GM19455 (cell line): ENCODE data around the gene PDCD11.
"Not testable (repeated sequence)": the region's sequence is repeated elsewhere in the genome, so short reads cannot be mapped to it uniquely, and the experiment has no call there.

ENCODE experiments used
- ATAC-seq: cut with Tn5 transposase; IDR thresholded peaks from one replicate; pipeline ENCODE4 v1.9.1; 2021; ENCODE audit not compliant: unreplicated experiment

The PDCD11 gene

DNA sequence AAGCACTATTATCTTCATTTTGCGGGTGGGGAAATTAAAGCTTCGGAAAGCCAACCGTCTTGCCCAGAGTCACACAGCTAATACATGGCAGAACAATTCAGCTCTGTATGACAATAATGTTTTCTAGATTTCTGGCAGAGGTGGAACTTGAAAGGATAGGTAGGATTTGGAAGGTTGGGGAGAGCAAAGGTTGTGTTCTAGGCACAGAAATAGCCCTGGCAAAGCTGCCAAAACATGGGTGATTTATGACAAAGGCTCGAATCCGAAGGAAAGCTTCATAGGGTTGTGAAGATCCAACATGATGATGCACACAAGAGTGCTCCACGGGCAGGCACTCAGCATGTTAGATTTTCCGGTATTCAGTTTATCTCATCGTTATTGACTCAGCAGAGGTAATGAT lies 19.2 kb downstream of the PDCD11 start:
- ATAC-seq = no peak

DNA sequence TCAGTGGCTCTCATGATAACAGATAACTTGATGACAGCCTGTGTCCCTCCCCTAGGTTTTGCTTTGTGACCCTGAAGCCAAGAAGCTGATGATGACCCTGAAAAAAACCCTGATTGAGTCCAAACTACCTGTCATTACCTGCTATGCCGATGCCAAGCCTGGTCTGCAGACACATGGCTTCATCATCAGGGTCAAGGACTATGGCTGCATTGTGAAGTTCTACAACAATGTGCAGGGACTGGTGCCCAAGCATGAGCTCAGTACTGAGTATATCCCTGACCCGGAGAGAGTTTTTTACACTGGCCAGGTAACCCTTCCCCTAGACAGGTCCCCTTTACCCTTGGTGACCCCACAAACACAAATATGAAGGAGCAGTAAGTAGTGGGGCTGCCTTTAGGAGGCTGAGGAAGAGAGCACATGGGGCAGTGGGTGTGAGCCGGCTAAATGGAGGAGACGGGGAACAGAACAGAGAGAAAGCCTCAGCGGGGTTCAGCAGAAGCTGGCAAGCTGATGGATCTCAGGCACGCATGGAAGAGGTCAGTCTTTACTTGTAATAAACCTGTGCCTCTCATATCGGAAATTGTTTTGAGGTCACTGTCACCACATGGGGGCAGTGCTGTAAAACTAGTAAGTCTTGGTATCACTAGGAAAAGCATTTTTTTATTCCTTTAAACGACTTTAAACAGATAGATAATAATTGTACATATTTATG lies 20.2 kb downstream of the PDCD11 start:
- ATAC-seq = no peak

DNA sequence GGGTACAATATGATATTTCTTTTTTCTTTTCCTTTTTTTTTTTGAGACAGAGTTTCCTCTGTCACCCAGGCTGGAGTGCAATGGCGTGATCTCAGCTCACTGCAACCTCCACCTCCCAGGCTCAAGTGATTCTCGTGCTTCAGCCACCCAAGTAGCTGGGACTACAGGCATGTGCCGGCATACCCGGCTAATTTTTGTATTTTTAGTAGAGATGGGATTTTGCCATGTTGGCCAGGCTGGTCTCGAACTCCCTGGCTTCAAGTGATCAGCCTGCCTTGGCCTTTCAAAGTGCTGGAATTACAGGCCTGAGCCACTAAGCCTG lies 20.7 kb downstream of the PDCD11 start:
- ATAC-seq = not testable (repeated sequence)

DNA sequence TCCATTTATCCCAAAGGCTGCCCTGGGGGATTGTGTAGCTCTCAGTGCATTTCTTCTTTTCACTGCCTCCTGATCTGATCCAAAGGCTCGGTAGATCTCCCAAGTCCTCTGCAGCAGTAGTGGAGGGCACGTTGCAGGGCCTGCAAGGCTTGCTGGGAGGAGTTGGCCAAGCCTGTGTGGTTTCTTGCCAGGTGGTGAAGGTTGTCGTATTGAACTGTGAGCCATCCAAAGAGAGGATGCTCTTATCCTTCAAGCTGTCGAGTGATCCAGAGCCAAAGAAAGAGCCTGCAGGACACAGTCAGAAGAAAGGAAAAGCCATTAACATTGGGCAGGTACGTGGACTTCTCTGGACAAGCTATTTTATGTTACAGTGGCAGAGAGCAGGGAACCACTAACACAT lies 21.2 kb downstream of the PDCD11 start:
- no peak for ATAC-seq

DNA sequence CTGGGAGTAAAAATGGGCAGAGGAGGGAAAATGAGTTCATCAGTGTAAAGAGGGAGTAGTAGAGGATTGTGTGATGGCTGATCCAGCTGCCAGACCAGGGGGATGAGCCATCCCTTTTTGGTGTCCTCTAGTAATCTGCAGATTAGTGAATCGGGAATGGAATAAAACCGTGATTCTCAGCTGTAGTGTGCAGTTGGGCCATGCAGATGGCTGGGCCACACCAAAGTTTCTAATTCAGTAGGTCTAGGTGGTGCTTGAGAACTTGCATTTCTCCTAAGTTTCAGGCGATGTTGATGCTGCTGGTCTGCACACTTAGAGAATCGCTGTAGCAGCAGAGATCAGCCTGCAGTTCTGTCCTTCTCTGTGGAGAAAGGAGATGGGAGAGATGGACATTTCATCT lies 22.7 kb downstream of the PDCD11 start:
- no peak for ATAC-seq

DNA sequence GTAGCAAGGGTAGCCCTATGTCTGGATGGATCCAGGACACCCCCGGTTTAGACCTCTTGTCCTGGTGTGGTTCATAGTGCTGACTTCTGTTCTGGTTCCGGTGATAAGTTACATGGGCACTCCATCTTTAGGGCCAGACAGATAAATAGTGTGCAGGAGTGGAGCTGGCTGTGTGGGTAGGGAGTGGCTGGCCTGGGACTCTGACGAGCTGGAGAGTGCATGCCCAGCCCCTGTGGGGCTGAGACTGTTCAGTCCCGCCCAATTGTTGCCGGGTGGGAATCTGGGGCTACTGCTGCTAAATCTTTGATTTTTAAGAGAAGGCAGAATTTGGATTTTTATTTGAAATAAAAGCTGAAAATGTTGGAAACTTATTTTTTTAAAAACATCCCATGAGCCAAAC lies 27.3 kb downstream of the PDCD11 start:
- no peak for ATAC-seq

DNA sequence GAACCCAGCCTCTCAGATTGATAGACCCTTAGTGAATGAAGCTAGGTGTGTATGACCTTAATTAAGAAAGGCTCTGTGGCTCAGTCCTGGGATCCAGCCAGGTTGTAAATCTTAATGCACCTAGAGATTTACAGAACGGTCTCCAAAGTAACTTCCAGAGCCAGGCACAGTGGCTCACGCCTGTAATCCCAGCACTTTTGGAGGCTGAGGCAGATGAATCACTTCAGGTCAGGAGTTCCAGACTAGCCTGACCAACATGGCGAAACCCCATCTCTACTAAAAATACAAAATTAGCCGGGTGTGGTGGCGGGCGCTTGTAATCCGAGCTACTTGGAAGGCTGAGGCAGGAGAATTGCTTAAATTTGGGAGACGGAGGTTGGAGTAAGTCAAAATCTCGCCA lies 31.4 kb downstream of the PDCD11 start:
- ATAC-seq = no peak

DNA sequence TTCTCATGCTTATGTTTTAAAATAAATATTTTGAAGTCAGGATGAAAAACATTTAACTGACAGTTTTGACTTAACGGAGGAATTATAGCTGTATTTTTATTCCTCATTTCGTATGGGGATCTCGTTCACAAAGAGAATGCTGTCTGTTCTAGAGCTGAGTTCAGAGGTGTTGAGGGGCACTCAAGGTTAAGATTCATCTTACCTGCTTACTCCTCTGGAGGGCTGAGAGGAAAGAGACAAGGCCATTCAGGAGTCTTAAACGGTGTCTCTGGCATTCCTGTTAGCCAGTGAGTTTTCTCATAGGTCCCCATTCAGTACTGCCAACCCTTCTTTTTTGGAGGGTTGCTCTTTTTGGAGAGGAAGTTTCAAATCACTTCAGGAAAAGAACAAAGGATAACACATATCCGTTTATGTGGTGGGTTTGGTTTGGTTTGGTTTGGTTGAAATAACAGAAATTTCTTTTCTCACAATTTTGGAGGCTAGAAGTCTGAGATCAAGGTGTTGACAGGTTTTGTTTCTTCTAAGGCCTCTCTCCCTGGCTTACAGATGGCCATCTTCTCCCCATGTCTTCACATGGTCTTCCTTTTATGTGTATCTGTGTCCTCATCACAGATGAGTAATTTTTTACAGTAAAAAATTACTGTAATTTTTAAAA lies 32.7 kb downstream of the PDCD11 start:
- no peak for ATAC-seq

DNA sequence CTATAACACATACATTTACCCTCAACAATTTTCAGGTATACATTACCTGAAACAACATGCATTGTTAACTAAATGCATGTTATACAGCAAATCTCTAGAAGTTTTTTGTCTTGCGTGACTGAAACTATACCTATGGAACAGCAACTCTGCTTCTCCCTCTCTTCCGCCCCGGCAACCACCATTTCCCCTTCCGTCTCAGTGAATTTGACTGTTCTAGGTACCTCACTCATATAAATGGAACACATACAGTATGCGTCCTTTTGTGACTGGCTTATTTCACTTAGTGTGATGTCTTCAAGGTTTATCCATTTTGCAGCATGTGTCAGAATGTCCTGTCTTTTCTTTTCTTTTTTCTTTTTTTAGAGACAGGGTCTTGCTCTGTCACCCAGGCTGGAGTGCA lies 33.2 kb downstream of the PDCD11 start:
- ATAC-seq = no peak

DNA sequence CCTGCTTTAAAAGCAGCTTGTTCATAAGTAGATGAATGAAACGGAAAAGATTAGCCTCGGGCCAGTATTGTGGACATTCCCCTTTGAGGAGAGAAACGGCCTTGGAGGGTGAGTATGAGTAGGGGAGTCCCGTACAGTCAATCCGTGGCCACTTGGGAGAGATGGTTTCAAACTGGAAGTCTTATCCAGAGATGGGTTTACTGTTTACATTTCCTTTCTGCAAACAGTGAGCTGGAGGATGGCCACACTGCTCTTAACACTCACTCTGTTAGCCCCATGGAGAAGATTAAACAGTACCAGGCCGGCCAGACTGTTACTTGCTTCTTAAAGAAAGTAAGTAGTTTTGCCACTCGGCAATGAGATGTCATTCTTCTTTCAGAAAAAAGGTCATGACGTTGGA lies 35.5 kb downstream of the PDCD11 start:
- ATAC-seq = no peak

DNA sequence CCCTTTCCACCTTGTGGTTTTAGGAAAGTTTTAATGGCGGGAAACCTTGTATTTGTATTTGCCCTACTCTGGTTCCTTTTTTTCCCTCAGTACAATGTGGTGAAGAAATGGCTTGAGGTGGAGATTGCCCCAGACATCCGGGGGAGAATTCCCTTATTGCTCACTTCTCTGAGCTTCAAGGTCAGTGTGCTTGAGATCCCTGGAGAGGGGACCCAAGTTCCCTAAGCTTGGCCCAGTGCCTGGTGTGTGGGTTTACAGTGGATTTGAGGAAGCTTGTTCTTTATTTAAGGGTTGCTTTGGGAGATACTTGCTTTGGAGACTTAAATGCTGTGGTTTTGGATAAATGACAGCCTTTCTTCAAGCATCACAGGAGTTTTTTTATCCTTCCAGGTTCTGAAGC lies 37.4 kb downstream of the PDCD11 start:
- no peak for ATAC-seq

DNA sequence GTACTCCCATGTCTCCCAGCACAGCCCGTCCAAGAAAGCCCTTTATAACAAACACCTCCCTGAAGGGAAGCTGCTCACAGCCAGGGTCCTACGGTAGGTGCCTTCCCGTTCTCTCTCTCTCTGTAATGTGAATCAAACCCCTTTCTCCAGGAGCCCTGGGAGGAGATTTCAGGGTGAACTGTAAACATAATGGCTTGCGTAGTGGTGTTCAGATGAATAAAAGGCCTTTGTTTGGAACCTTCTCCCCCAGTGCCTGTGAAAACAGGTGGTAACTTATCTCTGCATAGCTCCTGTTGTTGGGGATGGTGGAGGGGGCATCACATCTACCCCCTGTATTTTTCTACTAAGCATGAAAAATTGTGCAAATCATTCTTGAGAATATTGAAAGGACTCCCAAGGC lies 43.4 kb downstream of the PDCD11 start:
- ATAC-seq = no peak

DNA sequence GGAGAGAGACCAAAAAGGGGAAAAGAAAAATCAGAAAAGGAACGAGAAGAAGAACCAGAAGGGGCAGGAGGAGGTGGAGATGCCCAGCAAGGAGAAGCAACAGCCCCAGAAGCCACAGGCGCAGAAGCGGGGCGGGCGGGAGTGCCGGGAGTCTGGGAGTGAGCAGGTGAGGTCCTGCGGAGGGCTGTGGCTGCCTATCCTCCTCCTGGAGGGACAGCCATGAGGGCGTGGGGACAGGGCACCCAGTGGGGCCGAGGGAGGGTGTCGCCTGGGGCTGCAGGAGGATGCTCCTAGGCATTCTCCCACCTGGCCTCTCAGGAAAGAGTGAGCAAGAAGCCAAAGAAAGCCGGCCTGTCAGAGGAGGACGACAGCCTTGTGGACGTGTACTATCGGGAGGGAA lies 44.0 kb downstream of the PDCD11 start:
- no peak for ATAC-seq

DNA sequence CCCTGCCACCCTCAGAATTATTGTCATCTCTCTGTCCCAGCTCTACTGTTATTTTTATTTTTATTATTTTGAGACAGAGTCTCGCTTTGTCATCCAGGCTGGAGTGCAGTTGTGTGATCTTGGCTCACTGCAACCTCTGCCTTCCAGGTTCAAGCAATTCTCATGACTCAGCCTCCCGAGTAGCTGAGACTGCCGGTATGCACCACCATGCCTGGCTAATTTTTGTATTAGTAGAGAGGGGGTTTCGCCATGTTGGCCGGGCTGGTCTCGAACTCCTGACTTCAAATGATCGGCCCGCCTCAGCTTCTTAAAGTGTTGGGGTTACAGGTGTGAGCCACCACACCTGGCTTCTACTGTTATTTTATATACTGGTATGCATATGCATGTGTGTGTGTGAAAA lies 44.8 kb downstream of the PDCD11 start:
- ATAC-seq = no peak

DNA sequence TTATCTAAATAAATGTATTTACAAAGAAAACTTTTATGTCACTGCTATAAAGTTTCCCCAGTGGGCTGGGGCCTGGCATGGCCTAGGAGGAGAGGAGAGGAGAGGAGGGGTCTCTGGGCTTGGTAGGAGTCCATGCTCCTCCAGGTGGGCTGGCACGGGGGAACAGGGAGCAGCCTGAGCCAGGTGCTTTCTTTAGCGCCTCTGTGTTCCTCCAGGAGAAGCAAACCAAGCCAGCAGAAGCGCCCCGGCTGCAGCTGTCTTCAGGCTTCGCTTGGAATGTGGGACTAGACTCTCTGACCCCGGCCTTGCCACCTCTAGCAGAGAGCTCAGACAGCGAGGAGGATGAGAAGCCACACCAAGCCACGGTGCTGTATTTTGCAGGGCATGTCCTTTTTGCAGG lies 45.2 kb downstream of the PDCD11 start:
- no peak for ATAC-seq

DNA sequence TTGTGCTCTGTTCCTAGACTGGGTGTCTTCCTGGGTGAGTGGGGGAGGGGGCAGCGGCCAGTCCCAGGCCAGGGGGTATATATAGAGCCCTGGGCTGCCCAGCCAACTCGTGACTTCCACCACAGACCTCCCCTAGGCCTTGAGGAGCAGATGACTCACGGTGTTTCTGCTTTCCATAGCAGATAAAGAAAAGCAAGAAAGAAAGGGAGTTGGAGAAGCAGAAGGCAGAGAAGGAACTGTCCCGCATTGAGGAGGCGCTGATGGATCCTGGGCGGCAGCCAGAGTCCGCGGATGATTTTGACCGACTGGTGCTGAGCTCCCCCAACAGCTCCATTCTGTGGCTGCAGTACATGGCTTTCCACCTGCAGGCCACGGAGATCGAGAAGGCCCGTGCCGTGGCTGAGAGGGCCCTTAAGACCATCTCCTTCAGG lies 45.6 kb downstream of the PDCD11 start:
- no peak for ATAC-seq

DNA sequence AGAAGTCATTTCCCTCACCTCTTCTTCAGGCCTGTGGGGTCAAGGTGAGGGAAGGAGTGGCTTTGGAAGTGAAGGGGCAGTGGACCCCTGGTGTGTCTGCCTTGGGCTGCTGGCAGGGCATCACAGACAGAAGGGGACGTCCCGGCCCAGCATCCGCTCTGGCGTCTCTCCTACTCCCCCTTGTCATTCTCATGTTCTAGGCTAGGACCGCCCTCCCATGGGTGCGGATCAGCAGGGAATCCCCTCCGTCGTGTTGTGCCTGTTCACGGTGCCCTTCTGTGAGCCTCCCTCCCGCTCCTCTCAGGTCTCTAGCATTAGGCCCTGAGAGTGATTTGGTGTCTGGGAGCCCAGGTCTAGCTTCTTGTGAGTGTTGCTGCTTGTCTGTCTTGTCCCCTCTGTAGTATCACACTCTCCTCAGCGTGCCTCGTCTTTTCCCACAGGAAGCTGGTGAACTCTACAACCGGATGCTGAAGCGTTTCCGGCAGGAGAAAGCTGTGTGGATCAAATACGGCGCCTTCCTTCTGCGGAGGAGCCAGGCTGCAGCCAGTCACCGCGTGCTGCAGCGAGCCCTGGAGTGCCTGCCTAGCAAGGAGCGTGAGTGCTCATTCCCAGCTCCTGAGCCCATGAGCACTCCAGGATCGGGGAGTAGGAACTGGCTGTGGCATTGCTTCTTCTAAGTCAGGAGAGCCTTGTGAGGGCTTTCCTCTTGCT lies 47.2 kb downstream of the PDCD11 start:
- no peak for ATAC-seq

DNA sequence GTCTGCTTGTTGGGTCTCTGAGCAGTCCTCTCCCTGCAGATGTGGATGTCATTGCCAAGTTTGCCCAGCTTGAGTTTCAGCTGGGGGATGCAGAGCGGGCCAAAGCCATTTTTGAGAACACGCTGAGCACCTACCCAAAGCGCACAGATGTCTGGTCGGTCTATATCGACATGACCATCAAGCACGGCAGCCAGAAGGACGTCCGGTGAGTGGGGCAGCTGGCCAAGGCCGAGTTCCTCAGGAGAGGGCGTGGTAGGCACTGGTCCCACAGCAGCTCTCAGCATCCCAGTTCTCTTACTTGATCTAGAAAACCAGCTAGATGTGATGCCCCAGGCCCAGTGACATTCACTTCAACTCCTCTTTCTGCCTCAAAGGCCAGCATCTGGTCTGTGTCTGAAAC lies 48.1 kb downstream of the PDCD11 start:
- no peak for ATAC-seq

DNA sequence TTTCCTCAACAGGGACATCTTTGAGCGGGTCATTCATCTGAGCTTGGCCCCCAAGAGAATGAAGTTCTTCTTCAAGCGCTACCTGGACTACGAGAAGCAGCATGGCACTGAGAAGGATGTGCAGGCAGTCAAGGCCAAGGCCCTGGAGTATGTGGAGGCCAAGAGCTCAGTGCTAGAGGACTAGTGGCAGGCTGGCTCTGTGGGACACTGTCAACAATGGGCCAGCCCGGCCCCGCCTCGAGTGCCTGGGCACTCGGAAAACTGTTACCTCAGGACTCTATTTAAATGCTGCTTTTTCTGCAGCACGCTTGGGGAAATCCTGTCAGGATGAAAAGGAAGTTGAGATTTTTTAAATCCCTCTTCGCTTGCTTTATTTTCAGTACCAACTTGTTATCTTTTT lies 48.9 kb downstream of the PDCD11 start:
- no peak for ATAC-seq

DNA sequence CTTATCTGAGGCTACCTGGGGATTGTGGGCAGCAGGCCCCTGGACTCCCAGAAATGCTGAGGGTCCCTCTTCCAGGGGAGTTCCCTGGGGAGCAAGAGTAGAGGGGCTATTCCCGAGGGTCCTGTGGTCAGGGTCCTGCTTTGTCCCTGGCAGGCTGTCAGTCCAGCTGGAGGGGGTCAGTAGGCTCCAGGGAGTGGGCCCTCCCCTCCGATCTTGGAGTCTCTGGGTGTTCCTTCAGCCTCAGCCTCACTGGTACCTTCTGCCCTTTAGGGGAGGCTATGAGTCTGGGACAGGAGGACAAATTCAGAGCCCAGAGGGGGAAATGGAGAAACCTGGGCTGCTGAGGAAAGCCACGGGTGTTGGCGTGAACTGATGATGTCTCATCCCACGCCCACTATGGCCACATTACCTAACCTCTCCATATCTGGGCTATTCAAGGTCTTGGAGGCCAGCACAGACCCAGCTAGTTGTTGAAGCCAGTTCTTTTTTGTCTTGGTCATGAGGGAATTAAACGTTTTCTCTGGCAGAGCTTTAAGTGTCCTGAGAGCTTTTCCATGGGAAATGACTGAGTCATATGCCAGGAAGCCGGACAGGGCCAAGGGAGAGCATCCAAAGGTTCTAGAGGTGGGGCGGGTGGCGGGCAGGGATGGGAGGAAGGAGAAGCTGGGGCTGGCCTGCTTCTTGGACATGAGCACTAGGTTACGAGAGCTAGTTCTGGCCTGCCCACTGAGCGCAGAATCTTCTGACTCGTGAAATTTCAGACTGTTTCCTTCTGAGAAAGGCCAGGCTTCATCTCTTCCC lies 49.5 kb downstream of the PDCD11 start:
- no peak for ATAC-seq

DNA sequence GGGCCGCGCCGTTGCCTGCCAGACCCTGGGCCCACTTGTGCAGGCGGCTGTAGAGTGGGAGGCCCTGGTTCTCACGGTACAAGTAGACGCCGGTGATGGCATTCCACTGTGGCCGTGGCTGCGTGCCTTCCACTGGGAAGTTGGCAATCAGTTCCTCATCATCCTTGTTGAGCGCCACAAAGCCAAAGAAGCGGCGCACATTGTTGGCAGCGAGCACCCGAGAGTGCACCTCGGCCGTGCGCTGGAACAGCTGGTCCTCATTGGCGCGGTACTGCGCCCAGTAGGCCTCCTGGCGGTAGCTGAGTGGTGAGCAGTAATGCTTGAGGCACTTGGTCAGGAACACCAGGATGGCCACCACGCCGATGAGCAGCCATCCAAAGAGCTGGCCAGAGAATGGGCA lies 50.8 kb downstream of the PDCD11 start:
- no peak for ATAC-seq

DNA sequence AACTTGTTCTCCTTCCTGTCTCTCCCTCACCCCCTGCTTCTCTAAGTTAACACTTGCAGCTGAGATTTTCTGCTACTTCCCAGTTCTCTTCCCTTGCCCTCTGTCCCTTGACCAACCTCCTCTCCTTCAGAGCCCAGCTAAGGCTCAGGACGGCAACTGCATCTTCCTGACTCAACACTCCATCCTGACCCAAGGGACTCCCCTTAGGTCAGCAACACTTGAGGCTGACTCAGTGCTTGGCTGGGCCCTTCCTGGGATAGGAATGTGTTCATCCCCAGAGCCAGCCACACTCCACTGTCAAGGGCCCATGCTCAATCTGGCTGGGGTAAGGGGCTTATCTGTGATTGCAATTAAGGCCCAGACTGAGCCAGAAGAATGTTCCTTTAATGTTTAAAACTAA lies 52.3 kb downstream of the PDCD11 start:
- ATAC-seq = no peak
